HG02973 (cell line): ENCODE data around the gene COL5A2.

Source experiments
- ATAC-seq: cut with Tn5 transposase; IDR thresholded peaks from one replicate; pipeline ENCODE4 v1.9.1; 2021; ENCODE audit warnings: moderate library complexity; ENCODE audit not compliant: unreplicated experiment

Gene COL5A2

DNA sequence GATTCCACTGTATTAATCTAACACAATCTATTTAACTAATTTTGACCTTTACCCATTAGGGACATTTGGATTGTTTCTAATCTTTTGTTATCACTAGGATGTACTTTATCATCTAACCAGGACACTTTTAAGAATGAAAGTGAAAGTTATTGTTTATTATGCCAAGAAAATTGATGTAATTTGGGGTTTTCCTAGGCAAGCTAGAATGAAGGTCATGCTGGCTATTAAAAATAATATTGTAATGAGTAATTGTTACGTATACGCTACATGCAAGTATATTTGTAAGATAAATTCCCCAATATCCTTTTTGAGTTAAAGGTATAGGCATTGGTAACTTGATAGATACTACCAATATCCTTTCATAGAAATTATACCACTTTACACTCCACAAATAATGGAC, 74.6 kb downstream of the COL5A2 start:
- no peak for ATAC-seq

DNA sequence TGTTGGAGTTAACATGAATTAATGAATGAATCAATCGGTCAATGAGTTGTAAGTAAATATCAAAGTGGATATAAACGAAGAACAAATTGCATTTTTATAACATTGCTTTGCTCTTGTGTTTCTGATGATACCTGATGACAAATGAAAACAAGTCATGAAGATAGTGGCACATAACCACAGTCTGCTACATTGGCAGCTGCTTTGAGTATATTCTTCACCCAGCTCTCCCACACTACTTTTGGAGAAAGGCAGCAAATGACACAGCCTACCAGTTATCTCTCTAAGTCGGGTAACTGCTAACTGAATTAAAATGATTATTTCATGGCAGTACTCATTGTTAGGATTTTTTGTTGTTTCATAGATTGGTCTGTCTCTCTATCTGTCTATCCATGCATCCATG, 76.8 kb downstream of the COL5A2 start:
- ATAC-seq = no peak

DNA sequence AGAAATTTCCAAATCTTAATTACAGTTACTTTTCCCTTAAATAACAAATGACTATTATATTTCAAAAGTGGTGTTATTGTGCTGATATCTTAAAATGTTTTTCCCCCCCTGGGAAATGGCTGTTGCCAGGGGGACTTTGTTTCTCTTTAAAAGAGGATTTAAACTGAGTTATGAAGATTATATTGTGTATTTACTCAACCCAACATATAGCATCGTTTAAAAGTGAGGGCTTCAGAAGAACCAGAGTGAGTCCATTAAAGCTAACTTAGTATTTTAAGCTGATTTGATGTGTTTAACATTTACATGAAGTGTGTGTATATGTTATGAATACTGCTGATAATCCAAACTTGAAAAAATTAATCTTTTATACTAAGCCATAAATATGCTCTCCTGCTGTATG, 81.6 kb downstream of the COL5A2 start:
- ATAC-seq = no peak

DNA sequence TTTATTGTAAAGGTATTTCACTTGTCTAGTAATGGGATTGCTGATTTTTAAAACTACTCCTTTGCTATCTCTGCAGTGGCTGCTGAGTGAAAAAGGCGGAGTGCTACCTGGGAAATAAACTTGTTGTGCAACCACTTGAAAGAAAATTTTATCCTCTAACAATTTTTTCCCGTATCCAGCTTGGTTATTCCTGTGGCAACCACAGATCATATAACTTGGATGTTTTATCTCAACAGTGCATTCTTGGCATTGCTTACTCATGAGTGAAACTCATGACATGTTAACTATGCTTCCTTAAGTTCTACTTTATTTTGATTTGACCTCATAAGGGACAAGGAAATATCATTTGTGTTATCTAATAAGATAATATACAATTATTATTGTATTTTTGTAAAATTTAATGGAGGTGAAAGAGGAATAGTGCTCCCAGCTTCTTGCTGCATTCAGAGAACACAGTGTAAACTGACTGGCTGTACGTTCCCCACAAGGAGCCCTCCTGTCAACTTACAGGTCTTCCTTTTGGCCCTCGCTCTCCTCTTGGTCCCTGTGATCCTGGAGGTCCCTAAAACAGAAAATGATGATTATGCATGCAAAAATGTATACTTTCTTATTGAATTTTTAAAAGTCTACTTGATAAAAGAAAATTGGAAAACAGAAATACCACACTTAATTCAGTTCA, 82.7 kb downstream of the COL5A2 start:
- ATAC-seq = no peak

DNA sequence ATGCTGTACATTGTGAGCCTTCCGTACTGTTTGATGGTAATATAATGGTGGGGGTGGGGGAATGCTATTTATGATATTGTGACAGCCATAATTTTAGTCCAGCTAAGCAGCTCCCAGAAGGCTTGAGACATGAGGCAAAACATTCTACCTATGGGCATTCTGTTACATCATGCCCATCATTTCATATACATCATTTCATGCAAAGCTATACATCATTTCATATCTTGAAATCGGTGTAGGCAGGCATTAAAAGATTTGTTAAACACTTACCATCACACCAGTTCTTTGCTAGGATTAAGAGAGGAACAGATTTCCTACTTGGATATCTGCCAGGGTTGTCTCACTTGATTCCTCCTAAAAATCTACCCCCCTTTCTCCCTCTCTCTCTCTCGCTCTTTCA, 84.5 kb downstream of the COL5A2 start:
- no peak for ATAC-seq

DNA sequence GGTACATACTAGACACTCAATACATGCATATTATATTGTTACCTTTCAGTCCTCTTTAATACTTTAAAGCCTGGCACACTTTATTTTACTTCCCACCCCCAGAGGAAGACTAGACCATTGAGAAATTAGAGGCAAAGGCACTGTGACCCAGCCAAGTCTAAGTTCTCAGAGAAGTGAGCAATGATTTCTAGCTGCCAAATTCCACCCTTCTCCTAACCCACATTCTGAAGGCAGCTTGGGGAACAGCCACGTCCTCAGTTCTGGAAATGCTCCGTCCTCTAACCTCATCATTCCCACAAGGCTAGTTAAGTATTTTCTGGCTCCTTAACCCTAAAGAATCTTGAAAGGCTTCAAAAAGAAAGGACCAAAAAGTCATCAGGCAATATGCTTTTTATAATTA, 86.6 kb downstream of the COL5A2 start:
- ATAC-seq = no peak

DNA sequence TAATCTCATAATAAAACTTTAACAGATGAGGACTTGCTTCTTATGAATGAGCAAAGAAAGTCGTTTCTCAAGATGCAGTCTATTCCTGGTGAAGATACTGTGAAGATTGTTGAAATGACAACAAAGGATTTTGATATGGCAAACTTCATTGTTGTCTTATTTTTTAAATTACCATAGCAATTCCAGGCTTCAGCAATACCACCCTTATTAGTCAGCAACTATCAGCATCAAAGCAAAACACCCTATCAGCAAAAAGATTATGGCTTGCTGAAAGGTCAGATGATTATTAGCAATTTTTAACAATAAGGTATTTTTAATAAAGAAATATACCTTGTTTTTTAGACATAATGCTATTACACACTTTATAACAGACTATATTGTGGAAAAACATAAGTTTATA, 88.3 kb downstream of the COL5A2 start:
- ATAC-seq = no peak

DNA sequence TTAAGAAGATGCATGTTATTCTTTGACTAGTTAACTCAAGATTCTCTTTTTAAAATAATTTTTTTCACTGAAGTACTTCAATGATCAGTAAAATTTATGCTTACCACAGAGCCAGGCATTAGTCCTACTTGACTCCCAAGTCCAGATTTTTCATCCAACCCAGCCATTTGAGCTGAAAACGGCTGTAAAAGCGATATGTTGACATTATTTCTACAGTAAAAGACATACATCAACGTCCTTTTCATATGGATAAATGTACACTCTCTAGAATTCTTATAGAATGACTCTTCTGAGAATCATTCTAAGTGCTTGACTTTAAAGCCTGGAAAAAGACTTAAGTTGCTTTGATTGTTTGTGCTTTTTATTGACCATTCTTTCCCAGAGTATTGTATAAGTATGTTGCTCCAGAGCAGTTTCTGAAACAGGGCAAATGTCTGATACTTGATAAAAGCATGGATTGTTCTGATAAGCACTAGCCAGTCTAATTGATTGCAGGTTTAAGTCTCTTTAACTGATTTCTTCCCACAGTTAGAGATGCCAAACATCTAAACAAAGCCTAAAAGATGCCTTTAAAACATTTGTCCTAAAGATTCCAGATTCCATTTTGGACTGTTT, 90.9 kb downstream of the COL5A2 start:
- no peak for ATAC-seq

DNA sequence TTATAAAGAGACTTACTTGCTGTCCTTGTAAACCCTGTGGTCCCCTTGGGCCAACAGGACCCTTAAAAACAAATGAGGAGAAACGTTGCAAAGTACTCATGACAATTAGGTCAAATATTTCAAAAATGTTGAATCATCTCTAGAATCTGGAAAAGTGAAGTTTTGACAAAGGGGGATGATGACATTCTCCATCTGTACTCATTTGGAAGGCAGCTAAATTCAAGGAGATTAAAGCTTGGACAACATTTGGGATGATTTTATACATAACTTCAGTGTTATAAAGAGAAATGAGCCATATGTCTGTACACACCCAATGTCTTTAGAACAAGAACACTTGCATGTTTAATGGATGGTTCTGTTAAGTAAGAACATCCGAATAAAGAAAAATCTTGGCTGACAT, 92.9 kb downstream of the COL5A2 start:
- no peak for ATAC-seq

DNA sequence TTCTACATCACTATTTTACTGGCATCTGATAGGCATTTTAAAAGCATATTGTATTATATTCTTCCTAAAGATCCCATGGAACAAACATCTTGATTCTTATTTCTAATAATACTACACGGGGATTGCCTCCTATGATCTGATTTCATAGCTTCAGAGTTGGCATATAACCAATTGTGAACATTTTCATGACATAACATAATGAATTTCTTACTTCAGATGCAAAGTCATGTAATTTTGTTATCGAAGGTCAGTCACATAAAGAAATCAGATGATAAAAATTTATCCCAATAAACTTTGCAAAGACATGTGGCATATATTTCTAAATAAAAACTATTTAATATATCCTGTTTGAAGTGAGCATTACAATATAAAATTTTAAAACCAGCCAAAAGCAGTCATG, 93.3 kb downstream of the COL5A2 start:
- ATAC-seq = no peak

DNA sequence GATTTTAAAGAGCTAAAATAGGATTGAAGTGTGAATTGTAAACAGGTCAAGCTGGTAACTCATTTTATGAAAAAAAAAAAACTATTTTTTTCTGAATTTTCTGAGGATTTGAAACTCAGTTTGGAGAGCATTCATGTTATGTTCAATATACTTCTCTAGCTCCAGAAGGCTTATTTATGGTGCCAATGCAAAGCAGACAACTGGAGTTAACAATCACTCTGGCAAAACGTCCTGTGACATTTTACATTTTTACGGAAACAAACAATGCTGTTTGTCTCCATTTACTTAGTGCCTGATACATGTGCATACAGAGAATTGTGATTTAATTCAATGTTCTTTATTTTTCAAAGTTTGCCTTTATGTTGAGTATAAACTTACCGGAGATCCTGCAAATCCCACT, 96.0 kb downstream of the COL5A2 start:
- no peak for ATAC-seq

DNA sequence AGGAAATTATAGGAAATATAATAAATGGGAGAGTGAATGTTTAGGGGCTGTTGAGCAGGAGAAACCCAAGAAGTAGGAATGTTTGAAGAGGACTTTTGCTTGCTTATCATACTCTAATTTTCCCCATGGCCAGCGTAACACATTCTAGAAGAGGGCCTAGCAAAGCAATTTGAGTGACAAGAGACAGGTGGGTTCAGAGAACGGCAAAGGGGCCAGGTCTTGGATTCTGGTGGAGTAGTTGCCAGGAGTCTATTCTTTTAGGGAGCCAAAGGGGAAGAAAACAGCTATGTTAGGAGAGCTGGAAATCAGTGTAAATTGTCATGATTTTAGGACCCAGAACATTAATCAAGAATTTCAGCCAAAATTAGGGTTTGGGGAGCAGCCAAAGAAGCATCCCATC, 96.5 kb downstream of the COL5A2 start:
- ATAC-seq = no peak

DNA sequence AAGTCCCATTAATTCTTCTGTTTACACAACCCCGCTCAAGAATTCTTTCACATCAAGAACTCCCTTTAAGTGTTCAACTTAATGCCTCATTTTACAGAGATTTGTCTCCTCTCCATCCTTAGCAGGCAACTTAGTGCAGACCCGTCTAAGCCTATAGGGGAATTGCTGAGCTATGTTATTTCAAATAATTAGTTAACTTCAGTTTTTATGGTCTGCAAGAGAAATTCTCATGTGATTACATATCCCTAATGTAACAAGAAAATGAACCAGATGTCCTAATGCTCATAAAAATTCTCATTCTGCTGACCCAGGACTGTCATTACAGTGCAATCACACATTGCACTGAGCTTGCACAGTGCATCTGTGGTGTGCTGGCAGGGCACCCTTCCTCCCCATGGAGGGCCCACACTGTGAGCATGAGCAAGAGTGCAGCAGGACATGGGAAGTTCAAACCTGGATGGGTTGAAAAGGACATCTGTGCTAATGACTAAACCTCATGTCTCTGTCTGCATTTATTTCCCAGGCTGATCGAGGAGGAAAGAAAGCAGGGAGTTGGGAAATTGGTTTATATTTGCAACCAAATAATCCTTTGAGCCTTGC, 97.1 kb downstream of the COL5A2 start:
- ATAC-seq = no peak

DNA sequence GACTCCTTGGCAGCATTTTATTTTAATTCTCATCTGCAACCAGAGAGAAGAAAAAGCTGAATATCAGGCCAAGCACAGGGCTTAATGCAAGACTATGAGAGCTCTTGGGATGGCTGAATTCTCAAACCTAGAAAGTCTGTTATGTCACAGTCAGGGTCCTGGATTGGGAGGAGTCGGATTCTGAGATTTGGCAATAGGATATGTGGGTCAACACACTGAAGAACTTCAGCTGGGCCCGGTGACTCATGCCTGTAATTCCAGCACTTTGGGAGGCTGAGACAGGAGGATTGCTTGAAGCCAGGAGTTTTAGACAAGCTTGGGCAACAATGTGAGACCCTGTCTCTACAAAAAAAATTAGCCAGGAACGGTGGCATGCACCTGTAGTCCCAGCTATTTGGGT, 103.0 kb downstream of the COL5A2 start:
- ATAC-seq = no peak

DNA sequence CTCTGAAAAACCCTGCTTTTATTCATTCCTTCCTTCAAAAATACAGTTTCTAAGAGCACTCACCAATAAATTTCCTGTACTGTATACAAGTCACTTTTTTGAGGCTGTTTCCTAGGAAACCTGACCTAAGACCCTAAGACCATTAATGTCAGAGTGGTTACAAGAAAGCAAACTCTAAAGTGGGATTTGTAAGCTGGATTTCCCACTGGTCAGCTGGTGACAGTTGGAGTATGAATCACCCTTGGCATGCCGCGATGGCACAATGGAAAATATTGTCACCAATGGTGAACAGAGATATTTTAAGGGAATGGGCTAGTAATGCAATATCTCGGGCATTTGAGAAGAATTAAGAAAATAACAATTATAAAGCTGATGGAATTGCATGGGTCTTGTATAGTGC, 103.4 kb downstream of the COL5A2 start:
- ATAC-seq = no peak

DNA sequence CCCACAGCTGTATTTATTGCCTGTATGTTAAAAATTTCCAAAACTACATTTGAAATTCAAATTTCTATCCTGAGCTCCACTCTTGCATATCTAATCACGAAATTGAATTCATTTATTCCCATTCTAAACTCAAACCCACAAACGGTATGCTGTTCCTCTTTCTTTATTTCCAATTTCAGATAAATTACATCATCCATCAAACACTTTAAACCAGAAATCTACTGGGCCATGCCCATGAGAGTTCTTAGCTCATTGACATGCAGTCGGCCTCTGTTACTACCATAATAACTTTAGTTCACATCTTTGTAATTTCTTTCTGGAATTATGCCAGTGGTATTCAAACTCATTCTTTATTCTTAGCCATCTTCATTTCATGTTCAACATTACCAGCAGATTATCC, 105.1 kb downstream of the COL5A2 start:
- ATAC-seq = no peak

DNA sequence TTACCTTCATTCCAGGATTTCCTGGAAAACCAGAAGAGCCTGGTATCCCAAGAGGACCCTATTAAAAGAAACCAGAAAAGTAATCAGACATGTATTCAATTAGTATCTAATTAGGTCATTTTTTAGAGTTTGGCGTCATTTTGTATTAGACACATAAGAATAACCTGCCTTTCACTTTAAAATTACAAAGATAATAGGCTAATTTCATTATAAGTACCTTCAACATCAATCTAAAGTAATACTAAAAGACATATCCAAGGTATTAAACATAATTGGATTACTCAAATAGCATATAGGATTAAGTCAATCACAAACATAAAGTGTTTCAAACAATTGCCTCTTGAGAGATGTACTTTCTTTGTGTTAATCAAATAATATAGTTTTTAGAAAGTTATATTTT, 107.5 kb downstream of the COL5A2 start:
- no peak for ATAC-seq

DNA sequence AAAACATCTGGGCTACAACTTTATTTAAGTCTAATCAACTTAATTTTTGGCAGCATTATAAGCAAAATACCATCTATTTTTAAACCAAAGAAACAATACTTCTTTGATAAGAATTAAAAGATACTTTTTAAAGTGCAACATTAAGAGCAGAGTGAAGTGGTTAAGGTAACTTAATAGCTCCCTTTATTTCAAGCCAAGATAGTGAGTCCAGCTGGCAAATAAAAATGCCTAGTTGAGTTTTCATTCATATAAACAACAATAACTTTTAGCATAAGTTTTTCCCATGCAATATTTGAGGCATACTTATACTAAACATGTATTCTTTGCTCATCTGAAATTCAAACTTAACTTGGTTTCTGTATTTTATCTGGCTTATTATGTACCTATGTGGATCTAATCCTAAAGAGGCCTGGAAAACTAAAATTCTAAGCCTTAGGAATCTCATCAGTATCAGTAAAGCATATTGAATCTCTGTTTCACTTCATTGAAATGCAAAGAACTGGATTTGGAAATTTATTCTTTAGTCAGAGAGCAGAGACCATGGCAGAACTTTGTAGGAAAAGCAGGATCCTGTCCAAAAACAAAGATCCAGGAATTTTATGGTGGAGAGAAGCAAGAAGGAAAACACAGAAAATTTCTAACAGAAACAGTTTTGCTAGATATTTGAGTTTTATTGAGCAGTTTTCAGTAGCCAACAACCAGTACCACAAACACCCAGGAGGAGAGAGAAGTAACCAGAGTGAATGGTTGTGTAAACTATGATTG, 109.5 kb downstream of the COL5A2 start:
- ATAC-seq = no peak

DNA sequence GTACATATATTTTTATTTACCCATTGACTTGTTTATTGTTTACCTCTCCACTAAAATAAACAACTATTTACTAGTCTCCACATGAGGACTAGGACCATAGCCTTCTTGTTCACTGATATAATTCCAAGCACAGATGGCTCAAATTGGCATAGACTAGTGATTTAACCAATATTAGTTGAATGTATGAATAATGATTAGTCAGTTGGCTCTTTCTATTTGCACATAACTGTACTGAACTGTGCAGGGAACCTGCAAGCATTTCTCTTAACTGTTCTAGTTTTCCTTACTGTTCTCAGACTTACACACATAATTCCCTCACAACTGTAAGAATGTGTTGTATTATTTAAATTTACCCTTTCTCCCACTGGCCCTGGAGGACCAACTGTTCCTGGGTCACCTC, 113.5 kb downstream of the COL5A2 start:
- no peak for ATAC-seq

DNA sequence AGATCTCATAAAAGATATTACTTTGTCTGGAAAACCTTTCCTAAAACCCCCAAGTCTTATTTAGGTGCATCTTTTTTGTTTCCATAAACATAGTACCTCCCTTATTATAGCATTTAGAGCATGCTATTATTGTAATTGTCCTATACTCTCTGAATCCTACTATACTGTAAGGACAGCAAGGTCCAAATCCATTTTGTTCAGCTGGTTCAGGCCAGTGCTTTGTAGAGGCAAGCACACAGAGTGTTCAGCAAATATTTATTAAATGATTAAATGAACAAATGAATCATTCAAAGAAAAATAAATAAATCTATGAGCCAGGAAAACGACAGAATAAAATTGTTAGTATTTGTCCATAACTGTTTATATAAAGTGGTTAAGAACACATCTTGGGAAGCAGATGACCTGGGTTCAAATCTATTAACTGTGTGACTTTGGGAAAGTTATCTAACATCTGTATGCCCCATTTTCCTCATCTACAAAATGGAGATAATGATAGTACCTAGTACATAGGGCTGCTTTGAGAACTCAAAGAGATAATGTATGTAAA, 119.4 kb downstream of the COL5A2 start:
- no peak for ATAC-seq

DNA sequence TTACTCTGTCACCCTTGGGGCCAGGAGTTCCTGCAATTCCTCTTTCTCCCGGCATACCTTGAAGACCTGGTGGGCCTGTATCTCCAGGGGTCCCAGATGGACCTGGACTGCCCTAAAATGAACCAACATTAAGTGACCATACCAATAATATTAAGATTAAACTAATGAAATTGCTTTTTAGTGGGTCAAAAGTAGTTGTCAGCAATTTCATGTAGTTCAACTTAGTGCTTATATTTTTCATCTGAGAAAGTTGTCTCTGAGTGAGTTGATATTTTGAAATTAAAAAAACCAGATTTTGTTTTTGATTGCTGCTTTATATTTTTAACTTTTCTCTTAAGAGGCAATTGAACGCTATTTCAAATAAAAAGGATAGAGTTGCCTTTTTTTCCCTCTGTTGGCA, 122.2 kb downstream of the COL5A2 start:
- no peak for ATAC-seq
